Ramos (cell line): ENCODE data around the gene IL19.
"Not testable (repeated sequence)": the region's sequence is repeated elsewhere in the genome, so short reads cannot be mapped to it uniquely, and the experiment has no call there.

Experiments
- in situ Hi-C: fragments of 300-500 bp; cut with MboI; formaldehyde crosslinking; loops from one replicate; pipeline ENCODE4 v1.14.3; 2022; ENCODE audit warnings: low sequenced_read_pairs; ENCODE audit not compliant: unreplicated experiment

Gene IL19

DNA sequence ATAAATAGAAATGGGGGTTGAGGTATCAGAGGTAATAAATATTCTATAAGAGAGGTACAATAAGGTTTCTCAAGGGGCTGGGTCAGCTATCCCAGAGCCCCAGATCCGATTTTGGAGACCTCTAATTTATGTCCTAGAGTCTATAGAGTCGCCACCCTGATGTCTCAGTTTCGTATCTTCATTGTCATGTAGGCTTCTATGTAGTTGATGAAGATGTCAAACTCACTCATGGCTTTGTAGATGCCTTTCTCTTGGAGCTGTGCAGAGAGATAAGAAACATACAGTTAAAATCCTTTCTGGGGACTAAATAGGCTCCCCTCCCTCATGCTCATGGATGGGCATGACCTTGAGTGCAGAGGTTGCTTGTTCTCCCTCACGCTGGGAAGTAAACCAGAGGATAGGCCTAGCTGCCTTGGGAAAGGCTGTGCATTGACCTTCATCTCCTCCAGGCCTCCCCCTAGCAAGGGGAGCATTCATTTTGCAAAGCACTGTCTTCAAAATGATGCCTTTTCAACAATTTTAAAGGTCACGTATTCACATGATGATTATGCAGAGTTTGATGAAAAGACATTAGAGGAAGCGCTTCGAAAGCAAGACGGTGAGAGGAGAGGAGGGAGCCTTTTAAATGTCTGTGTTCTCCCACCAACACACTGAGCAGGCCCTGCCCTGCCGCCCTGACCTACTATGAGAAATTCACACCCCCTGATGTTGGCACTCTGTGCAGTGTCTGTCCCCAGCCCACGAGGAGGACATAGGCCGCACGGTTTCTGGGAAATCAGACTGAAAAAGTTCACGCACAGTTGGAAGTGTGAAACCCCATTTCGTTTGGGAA lies 1.9 kb upstream of the IL19 start:
- in situ Hi-C loops, result no loop called here

GRCh38 chr1:206769304-206769731 lies 1.3 kb upstream of the IL19 start:
- in situ Hi-C loops, result no loop called here

DNA sequence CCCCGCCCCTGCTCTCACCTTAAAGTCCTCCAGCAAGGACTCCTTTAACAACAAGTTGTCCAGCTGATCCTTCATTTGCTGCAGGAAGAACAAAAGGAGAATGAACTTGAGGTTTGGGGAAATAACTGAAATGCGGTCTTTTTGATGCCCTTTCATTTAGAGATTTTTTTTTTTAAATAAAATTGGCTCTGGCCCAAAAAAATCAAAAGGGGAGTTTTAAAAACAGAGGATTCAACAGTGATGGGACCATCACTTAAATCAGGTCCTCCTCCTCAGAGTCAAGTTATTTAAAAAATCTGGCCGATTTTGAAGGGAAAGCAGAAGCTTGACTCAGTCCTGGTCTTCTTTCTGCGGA lies 742 bp downstream of the IL19 start:
- in situ Hi-C loops, result no loop called here

- in situ Hi-C loops, result no loop called here
These were observed 1.8 kb downstream of the IL19 start, which contains the start of gene IL10 for GRCh38 chr1:206772243-206772937. Gene IL10, minus strand, starts transcription at chr1:206772494. Its CDS starts 59 bp downstream, at chr1:206772435.

- in situ Hi-C loops, result no loop called here
These were observed 3.5 kb downstream of the IL19 start for GRCh38 chr1:206774093-206774492.

DNA sequence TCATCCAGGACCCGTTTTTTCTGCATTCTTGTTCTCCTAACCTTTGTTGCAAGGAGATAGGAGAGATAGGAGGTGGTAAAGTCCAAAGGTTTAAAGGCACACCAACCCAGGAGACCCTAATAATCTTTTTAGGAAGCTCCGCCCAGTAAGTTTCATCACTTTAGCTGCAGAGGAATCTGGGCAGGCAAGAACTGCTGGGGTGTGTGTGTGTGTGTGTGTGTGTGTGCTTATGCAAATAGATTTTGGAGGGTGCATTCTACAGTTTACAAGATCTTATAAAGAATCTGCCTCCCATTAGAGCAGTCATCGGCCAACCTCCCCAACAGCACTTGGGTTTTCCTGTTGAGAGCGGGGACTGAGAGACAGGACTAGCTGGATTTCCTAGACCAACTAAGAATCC lies 5.7 kb downstream of the IL19 start:
- in situ Hi-C loops, result no loop called here

GRCh38 chr1:206778031-206778430 lies 7.5 kb downstream of the IL19 start:
- in situ Hi-C loops, result no loop called here

DNA sequence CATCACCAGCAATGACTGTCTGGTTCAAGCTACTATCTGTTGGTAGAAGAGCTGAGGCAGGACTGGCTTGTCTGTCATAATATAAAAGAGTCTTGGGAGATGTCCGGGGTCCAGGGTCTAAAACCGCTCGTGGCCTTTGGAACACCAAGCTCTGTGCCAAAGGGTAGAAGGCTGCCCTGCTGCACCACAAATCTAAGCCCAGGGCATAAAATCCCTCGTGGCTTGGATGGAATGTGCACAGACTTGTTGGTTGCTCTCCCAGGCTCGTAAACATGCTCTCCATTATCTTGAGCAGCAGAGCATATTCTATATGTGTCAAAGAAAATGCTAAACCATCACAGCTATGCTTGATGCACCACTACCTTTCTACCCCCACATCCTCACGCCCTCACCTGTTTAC lies 8.3 kb downstream of the IL19 start:
- in situ Hi-C loops, result not testable (repeated sequence)

GRCh38 chr1:206779638-206780037 lies 9.1 kb downstream of the IL19 start:
- in situ Hi-C loops, result no loop called here

DNA sequence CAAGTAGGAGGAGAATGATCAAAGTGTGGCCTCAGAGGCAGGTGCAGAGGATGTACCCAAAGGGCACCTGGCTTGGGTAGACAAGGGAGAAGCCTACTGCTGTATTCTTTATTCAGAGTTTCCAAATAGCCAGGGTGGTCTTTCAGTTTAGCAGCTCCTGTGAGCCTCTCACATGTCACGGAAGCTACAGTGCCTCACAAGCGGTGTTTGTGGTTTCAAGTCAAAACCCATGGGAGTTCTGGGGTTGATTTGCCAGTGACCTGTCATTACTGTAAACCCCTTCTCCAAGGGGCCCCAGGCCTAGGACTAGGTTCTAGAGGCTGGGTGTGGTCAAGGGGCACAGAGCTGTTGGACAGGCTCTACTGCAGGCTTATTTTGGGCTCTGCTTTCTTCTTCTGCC lies 11.9 kb downstream of the IL19 start:
- in situ Hi-C loops, result no loop called here

DNA sequence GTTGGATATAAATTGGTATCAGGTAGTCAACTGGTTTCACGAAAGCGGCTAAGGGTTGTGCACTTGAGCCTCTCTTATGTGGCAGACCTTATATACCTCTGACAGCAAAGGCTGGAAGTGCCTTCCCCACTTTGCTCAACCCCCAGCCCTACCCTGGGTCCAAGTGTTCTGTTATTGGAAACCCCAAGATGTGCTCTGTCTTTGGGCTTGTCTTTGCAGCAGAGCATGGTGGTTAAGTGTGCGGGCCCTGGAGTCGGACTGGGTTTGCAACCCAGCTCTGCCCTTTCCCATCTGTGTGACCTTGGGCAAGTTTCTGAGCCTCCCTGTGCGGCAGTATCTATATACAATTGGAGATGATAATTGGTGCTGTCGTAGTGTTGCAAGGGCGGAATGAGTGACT lies 12.9 kb downstream of the IL19 start:
- in situ Hi-C loops, result no loop called here

DNA sequence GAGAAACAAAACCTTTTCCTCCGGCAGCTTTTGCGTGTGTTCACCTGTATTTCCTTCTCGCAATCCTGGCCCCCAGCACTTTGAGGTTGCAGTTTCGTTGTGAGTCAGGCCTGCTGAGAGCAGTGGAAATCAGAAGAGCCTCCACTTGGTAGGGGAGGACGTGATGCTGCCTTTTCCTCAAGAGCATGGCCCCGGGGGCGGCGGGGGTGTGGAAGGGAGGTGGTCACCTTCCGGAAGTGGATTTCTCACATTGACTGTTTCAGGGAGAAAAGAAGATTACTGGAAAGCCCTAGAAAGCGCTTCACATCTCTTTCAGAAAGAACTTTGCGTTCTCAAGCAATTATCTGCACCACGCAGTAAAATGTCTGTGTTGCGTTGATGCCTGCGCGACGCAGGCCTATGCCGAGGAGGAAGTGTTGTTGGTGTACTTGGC lies 13.9 kb downstream of the IL19 start:
- in situ Hi-C loops, result no loop called here

GRCh38 chr1:206785182-206785765 lies 14.7 kb downstream of the IL19 start:
- in situ Hi-C loops, result no loop called here

DNA sequence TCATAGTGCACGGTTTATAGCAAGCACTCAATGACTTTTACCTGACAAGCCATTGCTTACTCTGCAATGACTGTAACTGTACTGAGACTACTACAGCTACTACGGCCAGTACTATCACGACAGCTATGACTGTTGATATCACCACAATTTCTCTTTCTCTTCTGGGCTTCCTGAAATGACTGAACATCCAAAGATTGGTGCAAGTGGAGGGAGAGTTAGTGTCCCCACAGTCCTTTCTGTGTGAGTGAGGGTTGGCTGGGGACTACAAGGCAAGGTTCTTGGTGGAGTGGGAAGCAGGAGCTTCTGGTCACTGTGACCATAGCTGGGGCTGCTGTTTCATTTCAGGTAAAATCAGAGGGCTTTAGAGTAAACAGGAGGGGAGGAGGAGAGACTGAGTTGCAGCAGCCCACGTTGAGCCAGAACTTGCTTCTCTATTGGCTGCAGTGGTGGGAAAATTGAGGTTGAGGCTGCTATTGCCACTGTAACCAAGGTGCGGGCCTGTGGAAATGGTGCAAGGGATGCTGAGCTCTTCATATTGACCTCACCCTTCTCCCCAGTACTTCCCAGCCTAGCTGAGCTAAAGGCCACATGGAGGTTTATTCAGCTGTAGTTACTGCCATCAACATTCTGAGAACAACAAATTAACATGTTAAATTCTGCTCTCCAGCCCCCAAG lies 15.8 kb downstream of the IL19 start:
- in situ Hi-C loops, result no loop called here

DNA sequence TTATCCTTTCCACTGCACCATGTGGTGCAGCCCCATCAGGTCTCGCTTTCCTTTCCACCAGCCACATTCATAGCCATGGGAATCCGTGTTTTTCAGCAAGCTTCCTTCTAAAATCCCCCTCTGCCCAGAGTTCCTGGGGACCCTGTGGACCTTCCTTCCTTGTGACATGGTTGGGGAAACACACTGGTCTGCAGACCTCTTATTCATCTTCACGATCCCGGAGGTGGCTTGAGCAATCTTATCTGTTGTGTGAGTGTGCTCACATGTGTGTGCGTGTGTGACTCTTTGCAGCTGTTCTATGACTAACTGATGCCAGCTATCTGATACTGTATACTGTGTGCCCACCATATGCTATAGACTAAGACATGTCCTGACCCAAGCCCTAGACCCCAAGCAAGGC lies 17.3 kb downstream of the IL19 start:
- in situ Hi-C loops, result no loop called here

GRCh38 chr1:206788487-206789050 lies 18.0 kb downstream of the IL19 start:
- in situ Hi-C loops, result no loop called here

DNA sequence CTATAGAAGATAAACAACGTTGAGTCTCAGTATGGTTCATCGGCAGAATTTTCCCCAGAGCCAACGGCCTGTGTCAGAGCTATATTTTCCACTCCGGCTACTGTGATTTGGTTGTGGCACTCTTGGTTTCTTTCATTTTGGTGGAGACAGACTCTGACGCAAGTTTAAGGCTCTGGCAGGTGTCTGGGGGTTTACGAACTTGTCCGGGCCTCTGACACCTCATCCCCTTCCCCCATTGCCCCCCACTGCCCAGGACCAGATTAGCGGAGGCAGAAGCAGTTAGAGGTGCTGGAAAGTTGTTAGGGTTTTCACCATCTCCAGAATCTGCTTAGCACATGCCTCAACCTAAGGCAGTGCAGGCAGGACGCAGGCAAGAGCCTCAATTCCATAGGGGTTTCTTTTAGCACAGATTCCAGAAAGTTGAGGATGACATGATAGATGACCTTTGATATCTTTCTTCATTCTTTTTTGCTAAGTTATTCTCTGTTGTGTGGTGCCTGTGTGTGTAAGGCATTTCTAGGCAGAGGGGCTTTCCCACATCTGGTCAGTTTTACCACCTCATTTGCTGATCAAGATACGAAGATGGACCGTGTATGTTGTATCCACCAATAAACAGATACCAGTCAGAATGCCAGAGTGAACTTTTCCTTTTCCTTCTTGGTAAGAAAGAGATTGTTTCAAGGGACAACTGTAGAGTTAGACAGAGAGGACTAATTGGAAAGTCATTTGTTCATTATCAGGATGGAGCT lies 20.1 kb downstream of the IL19 start:
- in situ Hi-C loops, result no loop called here

- in situ Hi-C loops, result no loop called here
These were observed 22.5 kb downstream of the IL19 start for GRCh38 chr1:206792939-206793607.

DNA sequence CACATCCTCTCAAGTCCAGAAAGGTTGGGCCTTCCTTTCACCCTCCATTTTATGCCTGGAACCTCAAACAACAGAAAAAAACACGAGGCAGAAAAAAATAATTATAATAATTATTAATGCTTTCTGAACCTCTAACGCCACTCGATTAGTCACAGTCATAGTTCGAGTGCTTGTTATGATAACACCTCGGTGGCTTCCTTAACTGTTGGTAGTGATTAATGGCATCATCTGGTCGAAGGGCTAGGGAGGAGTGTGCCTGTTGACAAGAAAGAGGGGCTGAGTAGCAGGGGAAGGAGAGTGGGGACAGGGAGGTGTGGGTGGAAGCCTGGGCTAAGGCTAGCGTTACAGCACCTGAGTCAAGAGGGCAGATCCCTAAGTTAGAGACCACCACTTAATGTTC lies 23.0 kb downstream of the IL19 start:
- in situ Hi-C loops, result no loop called here
